ENCODE data around the gene ATF7IP2. TPM values are rescaled to one million over a fixed set of nuclear protein-coding genes. Genes with fewer than 3 reads are reported as not detected.

Gene ATF7IP2
- total and polyA plus RNA-seq, 9 of the 15 experiments (the other 6 are each of a cell fraction or from before 2014, with no cell fraction given), result 131 to 515 (median 196) TPM

DNA sequence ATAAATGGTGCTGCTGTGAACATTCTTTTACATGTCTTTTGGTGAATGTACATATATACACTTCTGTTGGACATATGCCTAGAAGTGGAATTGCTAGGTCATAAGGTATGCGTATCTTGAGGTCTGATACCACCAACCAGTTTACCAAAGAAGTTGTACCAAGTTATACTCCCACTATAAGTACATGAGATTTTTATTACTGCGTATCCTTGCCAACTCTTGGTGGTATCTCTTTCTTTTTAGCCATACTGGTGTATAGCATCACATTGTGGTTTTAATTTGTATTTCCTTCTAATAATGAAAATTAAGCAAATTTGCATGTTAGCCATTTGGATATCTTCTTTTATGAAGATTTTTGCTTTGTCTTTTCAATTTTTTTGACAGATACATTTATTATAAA, 80.5 kb downstream of the ATF7IP2 start:
- Histone ChIP-seq H3K4me2 (ENCODE audit: insufficient read depth, low read length) (no peak overlapping the region), H3K27ac (ENCODE audit: extremely low read depth, low read depth, low read length) (no peak overlapping the region), H3K4me1 (replicated peaks in 1 of 2; ENCODE audit: control insufficient read depth in 2 of 2, insufficient read depth in 2 of 2, low read length in 2 of 2) (no peaks in the 10 kb centered on the region), H3K79me2 (ENCODE audit: control insufficient read depth, insufficient read depth, low read length) (no peaks in the 10 kb centered on the region), H3K36me3 (ENCODE audit: control insufficient read depth, insufficient read depth, low read length) (peaks cover 27% of the 10 kb centered on the region), H2AFZ (ENCODE audit: low read depth, low read length) (no peak overlapping the region), H4K20me1 (replicated peaks; ENCODE audit: control insufficient read depth, insufficient read depth, low read length) (no peaks in the 10 kb centered on the region), H3K4me3 (no peak overlapping the region), H3K9ac (ENCODE audit: insufficient read depth in 1 of 2, low read depth in 2 of 2, low read length in 2 of 2) (no peak overlapping the region), H3K9me3 (replicated peaks; ENCODE audit: control insufficient read depth, insufficient read depth, low read depth, low read length) (no peaks in the 10 kb centered on the region), H3K9me1 (ENCODE audit: control insufficient read depth, insufficient read depth, low read length) (no peaks in the 10 kb centered on the region), H3K27me3 (ENCODE audit: control insufficient read depth in 2 of 2, insufficient read depth in 2 of 2, low read length in 2 of 2) (no peaks in the 10 kb centered on the region)
- ChIA-PET POLR2A (no interaction called here), CTCF (ENCODE audit: low intra/inter-chr PET ratio) (no interaction called here)
- no peak for FAIRE-seq
- WGBS (ENCODE audit: insufficient coverage, low coverage, missing lambda C conversion rate), result 100% methylated on average over 2 of the region's 2 CpGs
- peak; percentile 36 for TF ChIP-seq ZFP36 (IDR thresholded peaks at IDR 0.05; ENCODE audit: low read depth, low read length, partially characterized antibody)
- no peak for TF ChIP-seq L3MBTL2 (IDR thresholded peaks at IDR 0.05)
- TF ChIP-seq KLF13 (tag; IDR thresholded peaks at IDR 0.05; ENCODE audit: borderline replicate concordance, low read depth), result no peak
- no peak for TF ChIP-seq ZNF586 (CRISPR knock-in tag; conservative IDR thresholded peaks at IDR 0.05)
- TF ChIP-seq TBL1XR1 (IDR thresholded peaks at IDR 0.05; ENCODE audit: low read length in 2 of 2), result no peak
- peak; percentile 57 for TF ChIP-seq RBM25 (IDR thresholded peaks at IDR 0.05; ENCODE audit: low read depth, low read length, severe bottlenecking)
- no peak for TF ChIP-seq NR2F6 (CRISPR knock-in tag; IDR thresholded peaks at IDR 0.05)
- no peak for DNase-seq (ENCODE audit: extremely low read depth in 1 of 4, low spot score in 3 of 4)
- ATAC-seq, result no peak
- intact Hi-C loops (cut with micrococcal nuclease) (no loop called here), in situ Hi-C loops (cut with MboI) (no loop called here)
- no TSS peak for BruUV-seq (replicated peaks)

DNA sequence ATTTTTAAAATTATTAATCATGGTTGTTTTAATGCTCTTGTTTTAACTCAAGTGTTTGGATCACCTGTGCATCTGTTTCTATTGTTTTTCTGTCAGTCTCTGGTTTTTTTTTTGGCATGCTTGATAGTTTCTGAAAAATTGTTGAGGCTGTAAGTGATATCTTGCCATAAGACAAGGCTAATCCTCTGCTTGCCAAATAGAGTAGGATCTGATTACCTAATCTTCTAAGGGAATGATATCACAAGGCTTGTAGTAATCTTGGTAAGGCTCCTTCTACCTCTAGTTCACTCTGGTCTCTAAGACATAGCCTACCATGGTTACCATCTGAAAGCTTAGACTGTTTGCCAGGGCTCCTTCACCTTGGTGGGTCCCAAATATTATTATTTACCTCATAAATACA, 81.0 kb downstream of the ATF7IP2 start:
- Histone ChIP-seq H3K4me3 (no peak overlapping the region), H2AFZ (ENCODE audit: low read depth, low read length) (no peak overlapping the region), H3K36me3 (ENCODE audit: control insufficient read depth, insufficient read depth, low read length) (peaks cover 25% of the 10 kb centered on the region), H3K4me2 (ENCODE audit: insufficient read depth, low read length) (no peak overlapping the region), H3K9me1 (ENCODE audit: control insufficient read depth, insufficient read depth, low read length) (no peaks in the 10 kb centered on the region), H3K9ac (ENCODE audit: insufficient read depth in 1 of 2, low read depth in 2 of 2, low read length in 2 of 2) (no peak overlapping the region), H3K4me1 (replicated peaks in 1 of 2; ENCODE audit: control insufficient read depth in 2 of 2, insufficient read depth in 2 of 2, low read length in 2 of 2) (no peaks in the 10 kb centered on the region), H3K27ac (ENCODE audit: extremely low read depth, low read depth, low read length) (no peak overlapping the region), H3K27me3 (ENCODE audit: control insufficient read depth in 2 of 2, insufficient read depth in 2 of 2, low read length in 2 of 2) (no peaks in the 10 kb centered on the region), H3K79me2 (ENCODE audit: control insufficient read depth, insufficient read depth, low read length) (no peaks in the 10 kb centered on the region), H4K20me1 (replicated peaks; ENCODE audit: control insufficient read depth, insufficient read depth, low read length) (no peaks in the 10 kb centered on the region), H3K9me3 (replicated peaks; ENCODE audit: control insufficient read depth, insufficient read depth, low read depth, low read length) (no peaks in the 10 kb centered on the region)
- ChIA-PET POLR2A (interaction anchor here (0.7 kb wide), 1 partner anchor 23 kb away, joined by 5 read pairs; no protein-coding TSS in a partner anchor), CTCF (ENCODE audit: low intra/inter-chr PET ratio) (no interaction called here)
- intact Hi-C loops (cut with micrococcal nuclease), result no loop called here
- FAIRE-seq (no peak), DNase-seq (ENCODE audit: extremely low read depth in 1 of 4, low spot score in 3 of 4) (no peak), ATAC-seq (no peak)
- in situ Hi-C loops (cut with MboI), result no loop called here
- TF ChIP-seq, protein P1, sequence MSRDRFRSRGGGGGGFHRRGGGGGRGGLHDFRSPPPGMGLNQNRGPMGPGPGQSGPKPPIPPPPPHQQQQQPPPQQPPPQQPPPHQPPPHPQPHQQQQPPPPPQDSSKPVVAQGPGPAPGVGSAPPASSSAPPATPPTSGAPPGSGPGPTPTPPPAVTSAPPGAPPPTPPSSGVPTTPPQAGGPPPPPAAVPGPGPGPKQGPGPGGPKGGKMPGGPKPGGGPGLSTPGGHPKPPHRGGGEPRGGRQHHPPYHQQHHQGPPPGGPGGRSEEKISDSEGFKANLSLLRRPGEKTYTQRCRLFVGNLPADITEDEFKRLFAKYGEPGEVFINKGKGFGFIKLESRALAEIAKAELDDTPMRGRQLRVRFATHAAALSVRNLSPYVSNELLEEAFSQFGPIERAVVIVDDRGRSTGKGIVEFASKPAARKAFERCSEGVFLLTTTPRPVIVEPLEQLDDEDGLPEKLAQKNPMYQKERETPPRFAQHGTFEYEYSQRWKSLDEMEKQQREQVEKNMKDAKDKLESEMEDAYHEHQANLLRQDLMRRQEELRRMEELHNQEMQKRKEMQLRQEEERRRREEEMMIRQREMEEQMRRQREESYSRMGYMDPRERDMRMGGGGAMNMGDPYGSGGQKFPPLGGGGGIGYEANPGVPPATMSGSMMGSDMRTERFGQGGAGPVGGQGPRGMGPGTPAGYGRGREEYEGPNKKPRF (IDR thresholded peaks at IDR 0.05; ENCODE audit: low read depth, low read length), result no peak
- no peak for TF ChIP-seq ZSCAN32 (CRISPR knock-in tag; IDR thresholded peaks at IDR 0.05)
- no peak for TF ChIP-seq ZNF212 (CRISPR knock-in tag; IDR thresholded peaks at IDR 0.05)
- TF ChIP-seq U2AF1 (optimal IDR thresholded peaks at IDR 0.05; ENCODE audit: low read depth, low read length), result no peak
- TF ChIP-seq, protein P2, sequence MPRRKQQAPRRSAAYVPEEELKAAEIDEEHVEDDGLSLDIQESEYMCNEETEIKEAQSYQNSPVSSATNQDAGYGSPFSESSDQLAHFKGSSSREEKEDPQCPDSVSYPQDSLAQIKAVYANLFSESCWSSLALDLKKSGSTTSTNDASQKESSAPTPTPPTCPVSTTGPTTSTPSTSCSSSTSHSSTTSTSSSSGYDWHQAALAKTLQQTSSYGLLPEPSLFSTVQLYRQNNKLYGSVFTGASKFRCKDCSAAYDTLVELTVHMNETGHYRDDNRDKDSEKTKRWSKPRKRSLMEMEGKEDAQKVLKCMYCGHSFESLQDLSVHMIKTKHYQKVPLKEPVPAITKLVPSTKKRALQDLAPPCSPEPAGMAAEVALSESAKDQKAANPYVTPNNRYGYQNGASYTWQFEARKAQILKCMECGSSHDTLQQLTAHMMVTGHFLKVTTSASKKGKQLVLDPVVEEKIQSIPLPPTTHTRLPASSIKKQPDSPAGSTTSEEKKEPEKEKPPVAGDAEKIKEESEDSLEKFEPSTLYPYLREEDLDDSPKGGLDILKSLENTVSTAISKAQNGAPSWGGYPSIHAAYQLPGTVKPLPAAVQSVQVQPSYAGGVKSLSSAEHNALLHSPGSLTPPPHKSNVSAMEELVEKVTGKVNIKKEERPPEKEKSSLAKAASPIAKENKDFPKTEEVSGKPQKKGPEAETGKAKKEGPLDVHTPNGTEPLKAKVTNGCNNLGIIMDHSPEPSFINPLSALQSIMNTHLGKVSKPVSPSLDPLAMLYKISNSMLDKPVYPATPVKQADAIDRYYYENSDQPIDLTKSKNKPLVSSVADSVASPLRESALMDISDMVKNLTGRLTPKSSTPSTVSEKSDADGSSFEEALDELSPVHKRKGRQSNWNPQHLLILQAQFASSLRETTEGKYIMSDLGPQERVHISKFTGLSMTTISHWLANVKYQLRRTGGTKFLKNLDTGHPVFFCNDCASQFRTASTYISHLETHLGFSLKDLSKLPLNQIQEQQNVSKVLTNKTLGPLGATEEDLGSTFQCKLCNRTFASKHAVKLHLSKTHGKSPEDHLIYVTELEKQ (CRISPR knock-in tag; IDR thresholded peaks at IDR 0.05), result no peak
- no TSS peak for BruUV-seq (replicated peaks)
